Neuronal stem cell (in vitro differentiated cells): ENCODE measurements around the gene PLAAT2.
"Not testable (repeated sequence)": the region's sequence is repeated elsewhere in the genome, so short reads cannot be mapped to it uniquely, and the experiment has no call there.

Source experiments
- DNase-seq: peaks from one replicate; pipeline ENCODE4 v3.0.0-alpha.2; 2013; ENCODE audit warnings: low spot score
- H2AFZ ChIP-seq: one replicate; pipeline ENCODE4 v1.6.1; 2013; ENCODE audit warnings: mild to moderate bottlenecking, low read length, inconsistent platforms
- H2AK5ac ChIP-seq: 2 replicates; pipeline ENCODE4 v1.6.1; 2013; ENCODE audit warnings: low read depth, mild to moderate bottlenecking, inconsistent platforms, low read length, moderate library complexity, mixed read lengths
- H2BK120ac ChIP-seq: 2 replicates; pipeline ENCODE4 v1.6.1; 2013; ENCODE audit warnings: low read depth, mild to moderate bottlenecking, inconsistent platforms, low read length, moderate library complexity, mixed read lengths
- H2BK12ac ChIP-seq: one replicate; pipeline ENCODE4 v1.6.1; 2013; ENCODE audit warnings: low read length, inconsistent platforms
- H2BK15ac ChIP-seq: 2 replicates; pipeline ENCODE4 v1.6.1; 2013; ENCODE audit warnings: mild to moderate bottlenecking, low read length, inconsistent platforms, mixed read lengths
- H2BK5ac ChIP-seq: one replicate; pipeline ENCODE4 v1.6.1; 2013; ENCODE audit warnings: inconsistent platforms, mild to moderate bottlenecking, low read length, moderate library complexity
- H3K14ac ChIP-seq: one replicate; pipeline ENCODE4 v1.6.1; 2013; ENCODE audit warnings: low read length, inconsistent platforms
- H3K18ac ChIP-seq: 2 replicates; pipeline ENCODE4 v1.6.1; 2013; ENCODE audit warnings: low read length, inconsistent platforms
- H3K23ac ChIP-seq: 2 replicates; pipeline ENCODE4 v1.6.1; 2013; ENCODE audit warnings: low read depth, mild to moderate bottlenecking, mixed read lengths, low read length, inconsistent platforms; ENCODE audit not compliant: poor library complexity
- H3K27ac ChIP-seq: replicated peaks from 3 replicates; pipeline ENCODE4 v1.5.1; 2013; ENCODE audit warnings: low read length, inconsistent platforms
- H3K27me3 ChIP-seq, 3 experiments: 2 replicates each; pipeline ENCODE4 v1.6.1; 2013; ENCODE audit warnings: low read length in 3 of 3, mild to moderate bottlenecking in 2 of 3, inconsistent platforms in 1 of 3, low read depth in 1 of 3, mixed read lengths in 1 of 3, moderate library complexity in 1 of 3; ENCODE audit not compliant: control insufficient read depth in 3 of 3, insufficient read depth in 3 of 3
- H3K36me3 ChIP-seq, 2 donors: replicated peaks in 1 of 2; 2 replicates each; pipeline ENCODE4 v1.6.1; 2013; ENCODE audit warnings: low read length in 2 of 2; ENCODE audit not compliant: control insufficient read depth in 2 of 2, insufficient read depth in 2 of 2
- H3K4ac ChIP-seq: 2 replicates; pipeline ENCODE4 v1.6.1; 2013; ENCODE audit warnings: inconsistent platforms, mild to moderate bottlenecking, low read length, moderate library complexity
- H3K4me1 ChIP-seq, 2 donors: 1 replicate in 1 of 2; 2 replicates in 1 of 2; pipeline ENCODE4 v1.6.1; 2013; ENCODE audit warnings: low read length in 2 of 2, low read depth in 1 of 2; ENCODE audit not compliant: control insufficient read depth in 2 of 2, insufficient read depth in 1 of 2
- H3K4me2 ChIP-seq: one replicate; pipeline ENCODE4 v1.6.1; 2013; ENCODE audit warnings: mild to moderate bottlenecking, low read length, inconsistent platforms; ENCODE audit not compliant: insufficient read depth, poor library complexity, severe bottlenecking
- H3K4me3 ChIP-seq, 2 donors: 2 replicates each; pipeline ENCODE4 v1.5.1; 2013; ENCODE audit warnings: low read length in 2 of 2, mild to moderate bottlenecking in 2 of 2, inconsistent platforms in 1 of 2, moderate library complexity in 1 of 2
- H3K79me1 ChIP-seq: one replicate; pipeline ENCODE4 v1.6.1; 2013; ENCODE audit warnings: low read depth, mild to moderate bottlenecking, inconsistent platforms, low read length, moderate library complexity
- H3K9ac ChIP-seq: one replicate; pipeline ENCODE4 v1.6.1; 2013; ENCODE audit warnings: mild to moderate bottlenecking, low read depth, low read length, inconsistent platforms; ENCODE audit not compliant: poor library complexity
- H3K9me3 ChIP-seq, 2 donors: replicated peaks in 1 of 2; 2 replicates each; pipeline versions ENCODE3 to v1.6.1; 2013; ENCODE audit warnings: low read length in 2 of 2, mild to moderate bottlenecking in 2 of 2, inconsistent platforms in 1 of 2, low read depth in 1 of 2, mixed read lengths in 1 of 2, moderate library complexity in 1 of 2; ENCODE audit not compliant: control insufficient read depth in 2 of 2, insufficient read depth in 1 of 2
- H4K8ac ChIP-seq: one replicate; pipeline ENCODE4 v1.6.1; 2013; ENCODE audit warnings: low read depth, mild to moderate bottlenecking, inconsistent platforms, low read length, moderate library complexity
- H4K91ac ChIP-seq: one replicate; pipeline ENCODE4 v1.6.1; 2013; ENCODE audit warnings: low read length, low read depth, mild to moderate bottlenecking, inconsistent platforms; ENCODE audit not compliant: poor library complexity
- WGBS, 2 donors: extraction: QIAGEN DNeasy Blood & Tissue Kit; methylation state at CpG; one replicate each; pipeline ENCODE4 v1.1.7; 2013; ENCODE audit warnings: missing lambda C conversion rate in 2 of 2, mixed read lengths in 1 of 2; ENCODE audit not compliant: insufficient read length in 2 of 2, insufficient replicate concordance in 1 of 2; ENCODE audit errors: extremely low coverage in 2 of 2; 5-methylcytosine and 5-hydroxymethylcytosine counted together

Gene PLAAT2

GRCh38 chr11:63583357-63583677 is 20.1 kb upstream of the PLAAT2 start:
- Histone ChIP-seq H2BK15ac (no peak overlapping the region), H2BK5ac (no peak overlapping the region), H3K14ac (no peak overlapping the region), H4K8ac (no peak overlapping the region), H3K9me3 (no peaks in the 10 kb centered on the region), H3K4me2 (no peak overlapping the region), H3K27me3 (no peaks in the 10 kb centered on the region), H3K79me1 (no peaks in the 10 kb centered on the region), H4K91ac (no peak overlapping the region), H3K4ac (no peak overlapping the region), H3K4me1 (no peaks in the 10 kb centered on the region), H3K4me3 (no peak overlapping the region), H2BK12ac (no peak overlapping the region), H3K23ac (no peak overlapping the region), H2AFZ (no peak overlapping the region), H3K18ac (no peak overlapping the region), H3K36me3 (no peaks in the 10 kb centered on the region), H2AK5ac (no peak overlapping the region), H3K9ac (no peak overlapping the region), H3K27ac (no peak overlapping the region), H2BK120ac (no peak overlapping the region)
- no peak for DNase-seq

GRCh38 chr11:63581224-63581623 is 18.0 kb upstream of the PLAAT2 start:
- H3K4me1 ChIP-seq, H2AK5ac ChIP-seq, H3K36me3 ChIP-seq, H3K4ac ChIP-seq, H3K18ac ChIP-seq, DNase-seq, H4K91ac ChIP-seq, H3K27ac ChIP-seq, H3K4me2 ChIP-seq, H3K9me3 ChIP-seq, H4K8ac ChIP-seq, H3K27me3 ChIP-seq, H2BK15ac ChIP-seq, H2AFZ ChIP-seq, H2BK5ac ChIP-seq, H3K4me3 ChIP-seq, H3K14ac ChIP-seq, H3K23ac ChIP-seq, H3K79me1 ChIP-seq, H2BK120ac ChIP-seq, H3K9ac ChIP-seq, H2BK12ac ChIP-seq: not testable (repeated sequence)
- WGBS, 2 donors, result no CpG with 5 or more reads among the region's 7 CpGs

- not testable (repeated sequence) for H4K91ac ChIP-seq
- no CpG with 5 or more reads among the region's 3 CpGs for WGBS, 2 donors
Measured at GRCh38 chr11:63578882-63579281, 15.7 kb upstream of the PLAAT2 start.

GRCh38 chr11:63574856-63575602 is 11.8 kb upstream of the PLAAT2 start:
- Histone ChIP-seq H3K14ac (no peak overlapping the region), H2BK5ac (no peak overlapping the region), H3K9me3 (peaks cover 0 to 2% of the 10 kb centered on the region in 2 donors), H3K9ac (no peak overlapping the region), H4K91ac (no peak overlapping the region), H2AFZ (peak overlapping the region; percentile 75), H3K4me1 (peaks cover 6 to 13% of the 10 kb centered on the region in 2 donors), H4K8ac (no peak overlapping the region), H2BK120ac (no peak overlapping the region), H2BK12ac (no peak overlapping the region), H3K4me3 (no peak overlapping the region), H3K79me1 (no peaks in the 10 kb centered on the region), H3K4me2 (no peak overlapping the region), H2BK15ac (no peak overlapping the region), H3K27me3 (no peaks in the 10 kb centered on the region), H3K18ac (peak overlapping the region; percentile 20), H3K4ac (no peak overlapping the region), H3K27ac (no peak overlapping the region), H3K36me3 (no peaks in the 10 kb centered on the region), H3K23ac (peak overlapping the region; percentile 73), H2AK5ac (peak overlapping the region; percentile 3)
- WGBS, 2 donors, result no CpG with 5 or more reads among the region's 10 CpGs
- DNase-seq, result no peak

More at GRCh38 chr11:63578882-63579281, 15.7 kb upstream of the PLAAT2 start:
- DNase-seq, H3K9ac ChIP-seq, H3K36me3 ChIP-seq, H2BK5ac ChIP-seq, H2AFZ ChIP-seq, H3K4me2 ChIP-seq, H2AK5ac ChIP-seq, H2BK15ac ChIP-seq, H3K27ac ChIP-seq, H3K27me3 ChIP-seq, H2BK120ac ChIP-seq, H3K9me3 ChIP-seq, H3K14ac ChIP-seq, H3K79me1 ChIP-seq, H2BK12ac ChIP-seq, H4K8ac ChIP-seq, H3K23ac ChIP-seq, H3K18ac ChIP-seq, H3K4me3 ChIP-seq, H3K4ac ChIP-seq: not testable (repeated sequence)
- H3K4me1 ChIP-seq, result peaks cover 6 to 12% of the 10 kb centered on the region in 2 donors
